Measurements from ENCODE around the gene PSMC1. TPM values are rescaled to one million over a fixed set of nuclear protein-coding genes. Genes with fewer than 3 reads are reported as not detected.

The PSMC1 gene
- total RNA-seq, 5 donors from 2014 or later (not counting 1 experiment from before 2014, with no cell fraction given) = 50.7 to 67.9 (median 53.3) TPM

DNA sequence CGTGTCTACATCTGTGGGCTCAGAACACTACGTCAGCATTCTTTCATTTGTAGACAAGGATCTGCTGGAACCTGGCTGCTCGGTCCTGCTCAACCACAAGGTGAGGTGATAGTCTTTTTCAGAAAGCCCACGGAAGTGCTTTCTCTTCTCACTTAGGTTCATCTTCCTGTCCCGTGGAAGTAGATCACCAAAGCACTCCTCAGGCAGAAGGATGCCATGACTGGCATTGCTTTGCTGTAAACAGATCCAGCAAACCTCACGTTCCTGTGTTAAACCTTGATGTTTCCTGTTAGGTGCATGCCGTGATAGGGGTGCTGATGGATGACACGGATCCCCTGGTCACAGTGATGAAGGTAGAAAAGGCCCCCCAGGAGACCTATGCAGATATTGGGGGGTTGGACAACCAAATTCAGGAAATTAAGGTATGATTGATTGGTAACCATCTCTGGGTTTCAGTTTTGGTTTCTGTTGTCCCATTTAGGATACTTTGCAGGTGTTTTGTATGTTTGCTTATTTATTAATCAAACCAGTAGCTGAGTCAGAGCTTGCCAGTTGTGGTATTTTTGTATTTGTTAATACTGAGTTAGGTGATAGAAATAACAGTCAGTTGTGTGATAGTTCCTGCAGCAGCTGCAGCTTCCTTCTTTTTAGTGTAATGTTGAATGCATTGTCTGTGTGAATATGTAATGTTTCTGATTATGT, 7.5 kb downstream of the PSMC1 start:
- H3K4me3 Mint-ChIP-seq = no peak overlapping the region
- no peak overlapping the region for H3K4me3 ChIP-seq (ENCODE audit: control insufficient read depth in 1 of 2, extremely low read depth in 1 of 2, low read length in 1 of 2)
- peaks cover 39% of the 10 kb centered on the region for H3K36me3 Mint-ChIP-seq
- POLR2A ChIA-PET = no interaction called here
- peaks cover 6 to 84% of the 10 kb centered on the region in 2 donors for H3K36me3 ChIP-seq (ENCODE audit: control insufficient read depth in 2 of 2, extremely low read depth in 1 of 2, insufficient read depth in 1 of 2, low read length in 1 of 2)
- 51% methylated on average over 4 of the region's 8 CpGs for WGBS (ENCODE audit: insufficient coverage)
- peak overlapping the region; percentile 16 for H3K27ac ChIP-seq (ENCODE audit: low read length)
- H3K4me1 ChIP-seq (ENCODE audit: control insufficient read depth in 1 of 2, extremely low read depth in 1 of 2, insufficient read depth in 2 of 2, low read length in 2 of 2) = peaks cover 0 to 3% of the 10 kb centered on the region in 2 experiments
- peak overlapping the region; percentile 44 to 61 for H3K27ac Mint-ChIP-seq
- DNase-seq = peak in 2 of 35 experiments; percentile 18 to 51
- no peaks in the 10 kb centered on the region for H3K9me3 ChIP-seq
- peaks cover 5 to 8% (median 5%) of the 10 kb centered on the region in 3 donors for H3K4me1 Mint-ChIP-seq
- H3K27me3 Mint-ChIP-seq = no peaks in the 10 kb centered on the region
- peak in 1 of 4 experiments; percentile 56 for ATAC-seq (replicated peaks in 1 of 4)
- H3K27me3 ChIP-seq (replicated peaks in 1 of 2; ENCODE audit: control insufficient read depth in 2 of 2, extremely low read depth in 1 of 2, insufficient read depth in 2 of 2, low read length in 1 of 2) = no peaks in the 10 kb centered on the region
- CTCF ChIA-PET = no interaction called here
- H3K9me3 Mint-ChIP-seq = no peaks in the 10 kb centered on the region

DNA sequence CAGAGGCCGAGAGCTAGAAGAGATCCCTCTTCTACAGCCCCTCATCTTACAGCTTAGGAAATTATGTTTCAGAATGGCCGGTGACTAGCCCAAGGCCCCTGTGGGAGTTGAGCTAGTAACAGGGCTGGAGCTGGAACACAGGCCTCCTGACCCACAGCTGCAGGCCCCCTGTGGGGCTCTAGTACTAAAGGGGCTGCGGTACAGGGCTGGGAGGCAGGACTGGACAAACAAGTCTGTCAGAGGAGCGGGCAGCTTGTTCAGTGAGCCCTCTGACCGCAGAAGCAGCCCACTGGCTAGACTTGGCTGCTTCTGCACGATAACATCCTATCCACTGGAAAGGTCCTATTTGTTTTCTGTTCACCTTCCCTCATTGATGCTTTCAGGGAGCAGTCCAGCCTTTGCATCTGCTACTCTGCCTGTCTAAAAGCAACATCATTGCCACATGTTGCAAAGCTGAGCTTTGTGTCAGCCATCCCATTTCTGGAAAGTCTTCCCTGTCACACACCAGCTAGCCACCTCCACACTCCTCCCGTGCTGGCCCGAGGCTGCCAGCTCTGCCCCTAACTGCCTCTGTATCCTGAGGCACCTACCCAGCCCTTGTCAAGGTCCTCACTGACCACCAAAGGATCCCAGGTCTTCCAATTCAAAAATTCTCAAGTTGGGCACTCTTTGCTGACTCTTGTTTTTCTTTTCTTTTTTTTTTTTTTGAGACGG, 10.2 kb downstream of the PSMC1 start:
- Mint-ChIP-seq H3K27me3 (no peaks in the 10 kb centered on the region), H3K36me3 (peaks cover 45% of the 10 kb centered on the region), H3K27ac (no peak overlapping the region), H3K9me3 (no peaks in the 10 kb centered on the region), H3K4me1 (peaks cover 2 to 6% (median 2%) of the 10 kb centered on the region in 3 donors), H3K4me3 (no peak overlapping the region)
- Histone ChIP-seq H3K9me3 (no peaks in the 10 kb centered on the region), H3K4me3 (ENCODE audit: control insufficient read depth in 1 of 2, extremely low read depth in 1 of 2, low read length in 1 of 2) (no peak overlapping the region), H3K4me1 (ENCODE audit: control insufficient read depth in 1 of 2, extremely low read depth in 1 of 2, insufficient read depth in 2 of 2, low read length in 2 of 2) (peaks cover 0 to 3% of the 10 kb centered on the region in 2 experiments), H3K36me3 (ENCODE audit: control insufficient read depth in 2 of 2, extremely low read depth in 1 of 2, insufficient read depth in 1 of 2, low read length in 1 of 2) (peaks cover 12 to 88% of the 10 kb centered on the region in 2 donors), H3K27ac (ENCODE audit: low read length) (no peak overlapping the region), H3K27me3 (replicated peaks in 1 of 2; ENCODE audit: control insufficient read depth in 2 of 2, extremely low read depth in 1 of 2, insufficient read depth in 2 of 2, low read length in 1 of 2) (no peaks in the 10 kb centered on the region)
- CTCF ChIA-PET = interaction anchor here (0.6 to 1.1 kb wide), 4 partner anchors 10 to 1820 kb away, joined by 3 to 10 read pairs (median 4); partner anchors contain the start of gene PSMC1 (in 1 of the 2)
- POLR2A ChIA-PET = no interaction called here
- 96% methylated on average over 6 of the region's 9 CpGs for WGBS (ENCODE audit: insufficient coverage)
- ATAC-seq (replicated peaks in 1 of 4) (no peak), DNase-seq (no peak)

DNA sequence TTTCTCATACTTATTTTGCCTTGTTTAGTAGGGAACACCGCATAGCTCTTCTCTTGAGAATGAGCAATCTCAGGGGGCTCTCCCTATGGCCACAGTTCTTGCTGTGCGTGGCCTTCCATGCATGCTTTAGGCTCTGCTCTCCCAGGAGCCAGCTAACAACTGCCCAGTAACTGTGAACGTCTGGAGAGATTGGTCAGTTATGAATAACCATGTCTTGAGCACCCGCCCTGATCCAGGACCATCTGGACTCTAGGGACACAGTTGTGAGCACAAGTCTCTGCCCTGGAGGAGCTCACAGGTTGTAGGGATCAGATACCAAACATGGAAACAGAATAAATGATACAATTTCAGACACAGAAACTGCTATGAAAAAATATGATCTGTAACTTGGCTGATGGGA, 12.1 kb downstream of the PSMC1 start:
- ChIA-PET CTCF (interaction anchor here in 1 of 2 donors (0.5 kb wide), 1 partner anchor 48 kb away, joined by 4 read pairs; no protein-coding TSS in a partner anchor), POLR2A (no interaction called here)
- Histone ChIP-seq H3K4me1 (ENCODE audit: control insufficient read depth in 1 of 2, extremely low read depth in 1 of 2, insufficient read depth in 2 of 2, low read length in 2 of 2) (peaks cover 0 to 3% of the 10 kb centered on the region in 2 experiments), H3K36me3 (ENCODE audit: control insufficient read depth in 2 of 2, extremely low read depth in 1 of 2, insufficient read depth in 1 of 2, low read length in 1 of 2) (peaks cover 17 to 88% of the 10 kb centered on the region in 2 donors), H3K9me3 (no peaks in the 10 kb centered on the region), H3K4me3 (ENCODE audit: control insufficient read depth in 1 of 2, extremely low read depth in 1 of 2, low read length in 1 of 2) (no peak overlapping the region), H3K27ac (ENCODE audit: low read length) (no peak overlapping the region), H3K27me3 (replicated peaks in 1 of 2; ENCODE audit: control insufficient read depth in 2 of 2, extremely low read depth in 1 of 2, insufficient read depth in 2 of 2, low read length in 1 of 2) (no peaks in the 10 kb centered on the region)
- peaks cover 2 to 6% (median 2%) of the 10 kb centered on the region in 3 donors for H3K4me1 Mint-ChIP-seq
- ATAC-seq (replicated peaks in 1 of 4) (no peak), DNase-seq (no peak)
- no peaks in the 10 kb centered on the region for H3K9me3 Mint-ChIP-seq
- H3K4me3 Mint-ChIP-seq = no peak overlapping the region
- no peaks in the 10 kb centered on the region for H3K27me3 Mint-ChIP-seq
- H3K27ac Mint-ChIP-seq = no peak overlapping the region
- WGBS (ENCODE audit: insufficient coverage) = 96% methylated on average over 4 of the region's 4 CpGs
- H3K36me3 Mint-ChIP-seq = peaks cover 51% of the 10 kb centered on the region

DNA sequence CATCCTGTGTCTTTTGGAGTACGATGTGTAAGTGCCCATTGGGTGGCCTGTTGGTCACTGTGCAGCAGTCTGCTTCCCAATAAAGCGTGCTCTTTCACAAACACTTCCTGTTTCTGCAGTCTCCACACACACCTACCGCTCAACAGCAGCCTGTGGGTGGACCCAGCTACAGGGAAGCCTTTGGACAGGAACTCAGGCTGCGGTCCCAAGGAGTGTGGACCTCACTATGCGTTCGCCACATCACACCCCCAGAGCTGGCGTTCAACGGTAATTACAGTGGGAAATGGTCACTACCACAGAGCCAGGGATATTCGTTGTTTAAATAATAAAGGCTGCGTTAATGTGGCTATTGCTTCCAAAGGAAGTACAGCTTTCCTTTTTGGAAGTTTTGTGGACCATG, 16.2 kb downstream of the PSMC1 start:
- H3K4me3 Mint-ChIP-seq = no peak overlapping the region
- POLR2A ChIA-PET = interaction anchor here in 1 of 2 donors (0.6 kb wide), 1 partner anchor 11 kb away, joined by 7 read pairs; no protein-coding TSS in a partner anchor
- no peak for ATAC-seq (replicated peaks in 1 of 4)
- no peak overlapping the region for H3K27ac ChIP-seq (ENCODE audit: low read length)
- no peaks in the 10 kb centered on the region for H3K9me3 Mint-ChIP-seq
- CTCF ChIA-PET = interaction anchor here (0.5 to 0.8 kb wide), 2 partner anchors 103 to 110 kb away, joined by 3 read pairs; no protein-coding TSS in a partner anchor
- H3K9me3 ChIP-seq = no peaks in the 10 kb centered on the region
- no peak overlapping the region for H3K27ac Mint-ChIP-seq
- DNase-seq = no peak
- no peaks in the 10 kb centered on the region for H3K27me3 Mint-ChIP-seq
- H3K27me3 ChIP-seq (replicated peaks in 1 of 2; ENCODE audit: control insufficient read depth in 2 of 2, extremely low read depth in 1 of 2, insufficient read depth in 2 of 2, low read length in 1 of 2) = no peaks in the 10 kb centered on the region
- H3K4me1 Mint-ChIP-seq = peaks cover 13 to 19% (median 17%) of the 10 kb centered on the region in 3 donors
- peaks cover 0 to 7% of the 10 kb centered on the region in 2 experiments for H3K4me1 ChIP-seq (ENCODE audit: control insufficient read depth in 1 of 2, extremely low read depth in 1 of 2, insufficient read depth in 2 of 2, low read length in 2 of 2)
- peaks cover 44% of the 10 kb centered on the region for H3K36me3 Mint-ChIP-seq
- H3K4me3 ChIP-seq (ENCODE audit: control insufficient read depth in 1 of 2, extremely low read depth in 1 of 2, low read length in 1 of 2) = no peak overlapping the region
- WGBS (ENCODE audit: insufficient coverage) = 100% methylated on average over 3 of the region's 10 CpGs
- H3K36me3 ChIP-seq (ENCODE audit: control insufficient read depth in 2 of 2, extremely low read depth in 1 of 2, insufficient read depth in 1 of 2, low read length in 1 of 2) = peaks cover 15 to 56% of the 10 kb centered on the region in 2 donors

DNA sequence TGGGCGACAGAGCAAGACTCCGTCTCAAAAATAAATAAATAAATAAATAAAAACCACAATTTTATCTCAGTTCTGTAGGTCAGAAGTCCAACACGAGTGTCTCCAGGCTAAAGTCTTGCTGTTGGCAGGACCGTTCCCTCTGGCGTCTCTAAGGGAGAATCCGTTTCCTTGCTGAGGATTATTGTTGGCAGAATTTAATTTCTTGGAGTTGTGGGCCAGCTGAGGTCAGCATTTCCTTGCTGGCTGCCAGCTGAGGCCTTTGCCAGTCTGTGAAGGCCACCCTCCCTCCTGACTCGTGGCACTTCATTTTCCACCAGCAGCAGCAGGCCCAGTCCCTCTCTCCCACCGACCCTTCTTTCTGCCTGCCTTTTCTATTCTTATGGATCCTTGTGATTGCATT, 17.2 kb downstream of the PSMC1 start:
- ATAC-seq (replicated peaks in 1 of 4) = no peak
- H3K36me3 ChIP-seq (ENCODE audit: control insufficient read depth in 2 of 2, extremely low read depth in 1 of 2, insufficient read depth in 1 of 2, low read length in 1 of 2) = peaks cover 18 to 56% of the 10 kb centered on the region in 2 donors
- peaks cover 42% of the 10 kb centered on the region for H3K36me3 Mint-ChIP-seq

DNA sequence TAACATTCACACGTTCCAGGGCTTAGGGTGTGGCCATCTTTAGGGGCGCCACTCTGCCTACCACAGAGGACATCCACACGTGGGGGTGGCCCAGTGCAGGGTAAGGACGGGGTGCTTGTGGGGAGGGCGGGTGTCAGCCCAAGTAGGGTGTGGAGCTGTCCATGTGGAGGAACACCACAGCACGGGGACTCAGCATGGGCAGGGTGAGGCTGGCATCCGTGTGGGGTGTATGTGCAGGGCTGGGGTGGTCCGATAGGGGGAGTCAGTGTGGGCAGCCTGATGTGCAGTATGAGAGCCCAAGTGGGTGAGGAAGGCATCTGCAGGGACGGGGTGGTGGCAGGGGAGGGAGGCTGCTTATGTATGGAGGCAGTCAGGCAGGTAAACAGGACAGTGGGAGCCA, 17.7 kb downstream of the PSMC1 start:
- Histone ChIP-seq H3K27ac (ENCODE audit: low read length) (no peak overlapping the region), H3K27me3 (replicated peaks in 1 of 2; ENCODE audit: control insufficient read depth in 2 of 2, extremely low read depth in 1 of 2, insufficient read depth in 2 of 2, low read length in 1 of 2) (no peaks in the 10 kb centered on the region), H3K4me1 (ENCODE audit: control insufficient read depth in 1 of 2, extremely low read depth in 1 of 2, insufficient read depth in 2 of 2, low read length in 2 of 2) (peaks cover 0 to 7% of the 10 kb centered on the region in 2 experiments), H3K36me3 (ENCODE audit: control insufficient read depth in 2 of 2, extremely low read depth in 1 of 2, insufficient read depth in 1 of 2, low read length in 1 of 2) (peaks cover 22 to 52% of the 10 kb centered on the region in 2 donors), H3K4me3 (ENCODE audit: control insufficient read depth in 1 of 2, extremely low read depth in 1 of 2, low read length in 1 of 2) (no peak overlapping the region), H3K9me3 (no peaks in the 10 kb centered on the region)
- Mint-ChIP-seq H3K4me1 (peaks cover 13 to 17% (median 13%) of the 10 kb centered on the region in 3 donors), H3K27me3 (no peaks in the 10 kb centered on the region), H3K27ac (peak overlapping the region in 1 of 2 donors; percentile 23), H3K9me3 (no peaks in the 10 kb centered on the region), H3K4me3 (no peak overlapping the region), H3K36me3 (peaks cover 41% of the 10 kb centered on the region)
- CTCF ChIA-PET = no interaction called here
- POLR2A ChIA-PET = no interaction called here
- WGBS (ENCODE audit: insufficient coverage) = 96% methylated on average over 5 of the region's 9 CpGs
- no peak for DNase-seq
- peak in 1 of 4 experiments; percentile 22 for ATAC-seq (replicated peaks in 1 of 4)

More for the DNA sequence above, 17.2 kb downstream of the PSMC1 start:
- Mint-ChIP-seq H3K27me3 (no peaks in the 10 kb centered on the region), H3K4me1 (peaks cover 13 to 18% (median 17%) of the 10 kb centered on the region in 3 donors), H3K9me3 (no peaks in the 10 kb centered on the region), H3K27ac (peak overlapping the region in 1 of 2 donors; percentile 23), H3K4me3 (no peak overlapping the region)
- ChIA-PET CTCF (no interaction called here), POLR2A (no interaction called here)
- Histone ChIP-seq H3K9me3 (no peaks in the 10 kb centered on the region), H3K4me1 (ENCODE audit: control insufficient read depth in 1 of 2, extremely low read depth in 1 of 2, insufficient read depth in 2 of 2, low read length in 2 of 2) (peaks cover 0 to 7% of the 10 kb centered on the region in 2 experiments), H3K4me3 (ENCODE audit: control insufficient read depth in 1 of 2, extremely low read depth in 1 of 2, low read length in 1 of 2) (no peak overlapping the region), H3K27ac (ENCODE audit: low read length) (no peak overlapping the region), H3K27me3 (replicated peaks in 1 of 2; ENCODE audit: control insufficient read depth in 2 of 2, extremely low read depth in 1 of 2, insufficient read depth in 2 of 2, low read length in 1 of 2) (no peaks in the 10 kb centered on the region)
- DNase-seq = no peak
- WGBS (ENCODE audit: insufficient coverage) = 86% methylated on average over 3 of the region's 8 CpGs
